Neuronal stem cell (in vitro differentiated cells): ENCODE measurements around the gene RDM1.
"Not testable (repeated sequence)": the region's sequence is repeated elsewhere in the genome, so short reads cannot be mapped to it uniquely, and the experiment has no call there.

ENCODE experiments used
- DNase-seq: peaks from one replicate; pipeline ENCODE4 v3.0.0-alpha.2; 2013; ENCODE audit warnings: low spot score
- H2AFZ ChIP-seq: one replicate; pipeline ENCODE4 v1.6.1; 2013; ENCODE audit warnings: mild to moderate bottlenecking, low read length, inconsistent platforms
- H2AK5ac ChIP-seq: 2 replicates; pipeline ENCODE4 v1.6.1; 2013; ENCODE audit warnings: low read depth, mild to moderate bottlenecking, inconsistent platforms, low read length, moderate library complexity, mixed read lengths
- H2BK120ac ChIP-seq: 2 replicates; pipeline ENCODE4 v1.6.1; 2013; ENCODE audit warnings: low read depth, mild to moderate bottlenecking, inconsistent platforms, low read length, moderate library complexity, mixed read lengths
- H2BK12ac ChIP-seq: one replicate; pipeline ENCODE4 v1.6.1; 2013; ENCODE audit warnings: low read length, inconsistent platforms
- H2BK15ac ChIP-seq: 2 replicates; pipeline ENCODE4 v1.6.1; 2013; ENCODE audit warnings: mild to moderate bottlenecking, low read length, inconsistent platforms, mixed read lengths
- H2BK5ac ChIP-seq: one replicate; pipeline ENCODE4 v1.6.1; 2013; ENCODE audit warnings: inconsistent platforms, mild to moderate bottlenecking, low read length, moderate library complexity
- H3K14ac ChIP-seq: one replicate; pipeline ENCODE4 v1.6.1; 2013; ENCODE audit warnings: low read length, inconsistent platforms
- H3K18ac ChIP-seq: 2 replicates; pipeline ENCODE4 v1.6.1; 2013; ENCODE audit warnings: low read length, inconsistent platforms
- H3K23ac ChIP-seq: 2 replicates; pipeline ENCODE4 v1.6.1; 2013; ENCODE audit warnings: low read depth, mild to moderate bottlenecking, mixed read lengths, low read length, inconsistent platforms; ENCODE audit not compliant: poor library complexity
- H3K27ac ChIP-seq: replicated peaks from 3 replicates; pipeline ENCODE4 v1.5.1; 2013; ENCODE audit warnings: low read length, inconsistent platforms
- H3K27me3 ChIP-seq, 3 experiments: 2 replicates each; pipeline ENCODE4 v1.6.1; 2013; ENCODE audit warnings: low read length in 3 of 3, mild to moderate bottlenecking in 2 of 3, inconsistent platforms in 1 of 3, low read depth in 1 of 3, mixed read lengths in 1 of 3, moderate library complexity in 1 of 3; ENCODE audit not compliant: control insufficient read depth in 3 of 3, insufficient read depth in 3 of 3
- H3K36me3 ChIP-seq, 2 donors: replicated peaks in 1 of 2; 2 replicates each; pipeline ENCODE4 v1.6.1; 2013; ENCODE audit warnings: low read length in 2 of 2; ENCODE audit not compliant: control insufficient read depth in 2 of 2, insufficient read depth in 2 of 2
- H3K4ac ChIP-seq: 2 replicates; pipeline ENCODE4 v1.6.1; 2013; ENCODE audit warnings: inconsistent platforms, mild to moderate bottlenecking, low read length, moderate library complexity
- H3K4me1 ChIP-seq, 2 donors: 1 replicate in 1 of 2; 2 replicates in 1 of 2; pipeline ENCODE4 v1.6.1; 2013; ENCODE audit warnings: low read length in 2 of 2, low read depth in 1 of 2; ENCODE audit not compliant: control insufficient read depth in 2 of 2, insufficient read depth in 1 of 2
- H3K4me2 ChIP-seq: one replicate; pipeline ENCODE4 v1.6.1; 2013; ENCODE audit warnings: mild to moderate bottlenecking, low read length, inconsistent platforms; ENCODE audit not compliant: insufficient read depth, poor library complexity, severe bottlenecking
- H3K4me3 ChIP-seq, 2 donors: 2 replicates each; pipeline ENCODE4 v1.5.1; 2013; ENCODE audit warnings: low read length in 2 of 2, mild to moderate bottlenecking in 2 of 2, inconsistent platforms in 1 of 2, moderate library complexity in 1 of 2
- H3K79me1 ChIP-seq: one replicate; pipeline ENCODE4 v1.6.1; 2013; ENCODE audit warnings: low read depth, mild to moderate bottlenecking, inconsistent platforms, low read length, moderate library complexity
- H3K9ac ChIP-seq: one replicate; pipeline ENCODE4 v1.6.1; 2013; ENCODE audit warnings: mild to moderate bottlenecking, low read depth, low read length, inconsistent platforms; ENCODE audit not compliant: poor library complexity
- H3K9me3 ChIP-seq, 2 donors: replicated peaks in 1 of 2; 2 replicates each; pipeline versions ENCODE3 to v1.6.1; 2013; ENCODE audit warnings: low read length in 2 of 2, mild to moderate bottlenecking in 2 of 2, inconsistent platforms in 1 of 2, low read depth in 1 of 2, mixed read lengths in 1 of 2, moderate library complexity in 1 of 2; ENCODE audit not compliant: control insufficient read depth in 2 of 2, insufficient read depth in 1 of 2
- H4K8ac ChIP-seq: one replicate; pipeline ENCODE4 v1.6.1; 2013; ENCODE audit warnings: low read depth, mild to moderate bottlenecking, inconsistent platforms, low read length, moderate library complexity
- H4K91ac ChIP-seq: one replicate; pipeline ENCODE4 v1.6.1; 2013; ENCODE audit warnings: low read length, low read depth, mild to moderate bottlenecking, inconsistent platforms; ENCODE audit not compliant: poor library complexity
- WGBS, 2 donors: extraction: QIAGEN DNeasy Blood & Tissue Kit; methylation state at CpG; one replicate each; pipeline ENCODE4 v1.1.7; 2013; ENCODE audit warnings: missing lambda C conversion rate in 2 of 2, mixed read lengths in 1 of 2; ENCODE audit not compliant: insufficient read length in 2 of 2, insufficient replicate concordance in 1 of 2; ENCODE audit errors: extremely low coverage in 2 of 2; 5-methylcytosine and 5-hydroxymethylcytosine counted together

Gene RDM1

DNA sequence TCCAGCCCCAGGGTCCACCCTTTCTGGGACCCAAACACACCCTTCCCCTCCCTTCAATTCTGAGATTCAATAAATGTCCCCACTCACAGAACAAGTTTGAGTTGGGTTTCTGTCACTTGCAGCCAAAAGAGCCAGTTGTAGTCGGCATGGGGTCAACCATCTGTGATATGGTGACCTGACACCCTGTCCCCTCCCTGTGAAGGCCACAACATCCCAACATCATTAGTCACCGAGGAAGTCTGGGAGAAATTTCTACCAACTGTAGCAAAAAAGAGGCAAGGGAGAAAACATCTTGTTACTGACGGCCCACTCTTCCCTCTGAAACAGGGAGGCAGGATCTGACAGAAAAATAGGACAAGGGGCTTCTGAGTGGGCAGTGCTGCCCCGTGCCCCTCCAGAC is 13.6 kb upstream of the RDM1 start:
- WGBS, 2 donors: no CpG with 5 or more reads among the region's 4 CpGs
- no peak overlapping the region for H3K9ac ChIP-seq
- H3K4me1 ChIP-seq: no peaks in the 10 kb centered on the region
- H3K79me1 ChIP-seq: no peaks in the 10 kb centered on the region
- DNase-seq: no peak
- H3K9me3 ChIP-seq: no peaks in the 10 kb centered on the region
- H3K23ac ChIP-seq: no peak overlapping the region
- H4K8ac ChIP-seq: no peak overlapping the region
- no peak overlapping the region for H3K27ac ChIP-seq
- H3K4me3 ChIP-seq: no peak overlapping the region
- H2BK15ac ChIP-seq: no peak overlapping the region
- no peak overlapping the region for H3K4ac ChIP-seq
- no peak overlapping the region for H2BK120ac ChIP-seq
- H2AFZ ChIP-seq: no peak overlapping the region
- no peak overlapping the region for H3K18ac ChIP-seq
- no peak overlapping the region for H2BK12ac ChIP-seq
- H3K36me3 ChIP-seq: no peaks in the 10 kb centered on the region
- no peak overlapping the region for H2BK5ac ChIP-seq
- no peak overlapping the region for H3K14ac ChIP-seq
- H4K91ac ChIP-seq: no peak overlapping the region
- peaks cover 0 to 3% (median 0%) of the 10 kb centered on the region in 3 experiments for H3K27me3 ChIP-seq
- H3K4me2 ChIP-seq: no peak overlapping the region
- no peak overlapping the region for H2AK5ac ChIP-seq

DNA sequence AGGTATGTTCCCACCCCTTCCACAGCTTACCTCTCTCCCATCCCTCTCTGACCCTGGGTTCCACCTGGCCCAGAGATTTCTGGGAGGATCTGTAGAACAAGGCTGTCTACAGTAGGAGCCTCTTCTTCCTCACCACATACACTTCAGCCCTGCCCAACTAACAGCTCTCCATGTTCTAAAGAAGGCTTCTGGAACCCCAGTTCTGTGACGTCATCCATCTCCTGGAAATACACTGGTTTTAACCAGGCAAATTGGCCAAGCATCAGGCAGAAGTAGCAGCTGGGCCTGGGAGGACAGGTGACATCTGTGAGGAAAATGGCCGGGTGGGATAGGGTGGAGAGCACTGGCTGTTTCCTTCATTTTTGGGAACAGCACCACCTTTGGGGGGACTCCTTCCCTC is 13.0 kb upstream of the RDM1 start, which contains the start of gene LYZL6:
Gene LYZL6, minus strand, starts transcription at position 177 of the 400 bp plus-strand sequence. CDS start 4,357 bp downstream, outside the sequence.
- Histone ChIP-seq H3K79me1 (no peaks in the 10 kb centered on the region), H3K9me3 (no peaks in the 10 kb centered on the region), H2BK12ac (peak within 1 kb of the TSS; percentile 2), H3K27ac (no peak within 1 kb of the TSS), H2BK5ac (no peak within 1 kb of the TSS), H2AFZ (no peak within 1 kb of the TSS), H3K27me3 (peaks cover 0 to 3% (median 0%) of the 10 kb centered on the region in 3 experiments), H3K14ac (no peak within 1 kb of the TSS), H3K4me1 (no peaks in the 10 kb centered on the region), H4K8ac (no peak within 1 kb of the TSS), H2BK120ac (no peak within 1 kb of the TSS), H3K18ac (no peak within 1 kb of the TSS), H3K4ac (no peak within 1 kb of the TSS), H2BK15ac (no peak within 1 kb of the TSS), H3K4me2 (no peak within 1 kb of the TSS), H3K9ac (no peak within 1 kb of the TSS), H4K91ac (no peak within 1 kb of the TSS), H3K36me3 (no peaks in the 10 kb centered on the region), H3K23ac (no peak within 1 kb of the TSS), H3K4me3 (no peak within 1 kb of the TSS), H2AK5ac (no peak within 1 kb of the TSS)
- WGBS, 2 donors: no CpG with 5 or more reads among the region's 2 CpGs
- no peak for DNase-seq

DNA sequence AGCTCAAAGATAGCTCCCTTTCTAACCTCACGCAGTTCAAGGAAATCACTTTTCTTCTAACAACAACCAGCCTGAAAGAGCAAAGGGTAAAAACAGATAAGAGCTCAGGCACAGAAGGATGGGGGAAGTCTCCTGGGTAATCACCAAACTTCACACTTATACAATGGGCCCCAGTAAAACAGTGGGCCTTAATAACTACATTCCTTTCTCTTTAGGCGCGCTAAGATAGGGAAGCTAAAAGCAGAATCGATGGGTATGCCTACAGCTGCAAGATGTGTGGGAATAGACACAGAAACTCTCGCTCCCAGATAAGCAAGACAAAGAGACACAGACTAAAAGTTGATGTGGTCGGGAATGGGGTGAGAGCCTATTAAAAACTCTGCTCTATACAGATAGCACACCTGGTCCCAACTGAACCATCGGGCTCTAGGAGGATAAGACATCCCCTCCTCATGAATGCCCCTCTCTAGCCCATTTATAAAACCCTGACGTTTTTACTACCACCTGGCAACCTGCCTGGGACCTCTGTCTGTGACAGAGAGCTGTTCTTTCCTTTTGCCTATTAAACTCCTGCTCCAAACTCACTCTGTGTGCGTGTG is 12.1 kb upstream of the RDM1 start:
- H2AK5ac ChIP-seq: no peak overlapping the region
- WGBS, 2 donors: no CpG with 5 or more reads among the region's 9 CpGs
- H3K23ac ChIP-seq: no peak overlapping the region
- no peak overlapping the region for H3K4ac ChIP-seq
- DNase-seq: no peak
- no peak overlapping the region for H2BK5ac ChIP-seq
- H3K4me3 ChIP-seq: no peak overlapping the region
- H4K8ac ChIP-seq: no peak overlapping the region
- H2BK12ac ChIP-seq: no peak overlapping the region
- H3K4me1 ChIP-seq: no peaks in the 10 kb centered on the region
- H3K79me1 ChIP-seq: no peaks in the 10 kb centered on the region
- no peaks in the 10 kb centered on the region for H3K9me3 ChIP-seq
- H3K4me2 ChIP-seq: no peak overlapping the region
- no peak overlapping the region for H2BK120ac ChIP-seq
- no peak overlapping the region for H3K9ac ChIP-seq
- H3K27ac ChIP-seq: no peak overlapping the region
- H3K36me3 ChIP-seq: no peaks in the 10 kb centered on the region
- H3K27me3 ChIP-seq: peaks cover 0 to 3% (median 0%) of the 10 kb centered on the region in 3 experiments
- H2AFZ ChIP-seq: no peak overlapping the region
- H3K18ac ChIP-seq: no peak overlapping the region
- no peak overlapping the region for H4K91ac ChIP-seq
- H3K14ac ChIP-seq: no peak overlapping the region
- H2BK15ac ChIP-seq: no peak overlapping the region

DNA sequence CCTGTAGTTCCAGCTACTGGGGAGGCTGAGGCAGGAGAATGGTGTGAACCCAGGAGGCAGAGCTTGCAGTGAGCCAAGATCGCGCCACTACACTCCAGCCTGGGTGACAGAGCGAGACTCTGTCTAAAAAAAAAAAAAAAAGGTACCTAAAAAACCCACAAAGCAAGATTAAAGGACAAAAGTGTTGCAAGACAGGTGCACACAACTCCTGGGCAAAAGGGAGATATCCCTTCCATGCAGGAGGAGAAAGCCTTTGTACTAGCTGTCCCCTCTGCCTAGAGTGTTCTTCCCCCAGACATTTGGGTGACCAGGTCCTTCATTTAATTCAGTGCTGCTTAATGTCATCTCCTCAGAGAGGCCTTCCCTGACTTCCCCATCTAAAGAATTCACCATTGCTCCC is 7.9 kb upstream of the RDM1 start:
- not testable (repeated sequence) for H3K4me1 ChIP-seq, H3K27ac ChIP-seq, H2AFZ ChIP-seq, H3K79me1 ChIP-seq, H2BK15ac ChIP-seq, H3K14ac ChIP-seq, H3K4me3 ChIP-seq, H2BK120ac ChIP-seq, H2BK5ac ChIP-seq, H3K4ac ChIP-seq, H2AK5ac ChIP-seq, DNase-seq, H4K8ac ChIP-seq, H3K9ac ChIP-seq, H3K18ac ChIP-seq, H3K23ac ChIP-seq, H3K36me3 ChIP-seq, H3K9me3 ChIP-seq, H3K4me2 ChIP-seq, H4K91ac ChIP-seq, H3K27me3 ChIP-seq, H2BK12ac ChIP-seq
- no CpG with 5 or more reads among the region's 3 CpGs for WGBS, 2 donors
